IMR-90 (cell line): ENCODE measurements around the gene RPN2. TPM values are rescaled to one million over a fixed set of nuclear protein-coding genes. Genes with fewer than 3 reads are reported as not detected.

Experiments used
- ATAC-seq: fragments of 200-7000 bp; cut with Tn5 transposase; 2 replicates; pipeline ENCODE4 v1.9.1; 2020; ENCODE audit warnings: low read depth, mild to moderate bottlenecking, moderate library complexity
- BruUV-seq: library from RNA; stranded (reverse); fragments of 400-500 nt; replicated peaks from 2 replicates; lab custom pipeline; 2021; lab: Mats Ljungman, UMichigan
- CTCF ChIA-PET: fragments of 300-600 bp; formaldehyde crosslinking; extraction: SDS; loops from one replicate; lab custom pipeline; 2021; ENCODE audit warnings: antibody characterized with exemption; lab: Yijun Ruan, JAX
- POLR2A ChIA-PET: fragments of 300-600 bp; sonication (Branson Sonifier 250); formaldehyde crosslinking; loops from one replicate; lab custom pipeline; 2022; ENCODE audit warnings: antibody characterized with exemption; ENCODE audit not compliant: unreplicated experiment; lab: Charles Lee
- DNase-seq: peaks from one replicate; pipeline ENCODE4 v3.0.0; 2013
- H2AFZ ChIP-seq: replicated peaks from 2 replicates; pipeline ENCODE3; 2013; ENCODE audit warnings: low read length, mild to moderate bottlenecking; ENCODE audit not compliant: poor library complexity
- H2AK5ac ChIP-seq: 2 replicates; pipeline ENCODE4 v1.6.1; 2013; ENCODE audit warnings: low read depth, low read length, inconsistent platforms
- H2AK9ac ChIP-seq: replicated peaks from 2 replicates; pipeline ENCODE3; 2013; ENCODE audit warnings: mild to moderate bottlenecking, low read depth, low read length, moderate library complexity; ENCODE audit not compliant: poor library complexity
- H2BK120ac ChIP-seq: 2 replicates; pipeline ENCODE4 v1.6.1; 2013; ENCODE audit warnings: low read depth, low read length, inconsistent platforms
- H2BK15ac ChIP-seq: 3 replicates; pipeline ENCODE4 v1.6.1; 2013; ENCODE audit warnings: low read depth, low read length, inconsistent platforms
- H2BK20ac ChIP-seq: 2 replicates; pipeline ENCODE4 v1.6.1; 2013; ENCODE audit warnings: low read depth, mild to moderate bottlenecking, inconsistent platforms, low read length, moderate library complexity
- H2BK5ac ChIP-seq: 2 replicates; pipeline ENCODE4 v1.6.1; 2013; ENCODE audit warnings: mild to moderate bottlenecking, low read depth, low read length, inconsistent platforms; ENCODE audit not compliant: poor library complexity, severe bottlenecking
- H3K14ac ChIP-seq: replicated peaks from 2 replicates; pipeline ENCODE4 v1.6.1; 2013; ENCODE audit warnings: low read depth, low read length, inconsistent platforms
- H3K18ac ChIP-seq: 2 replicates; pipeline ENCODE4 v1.6.1; 2013; ENCODE audit warnings: low read depth, low read length, control low read depth
- H3K23ac ChIP-seq: 2 replicates; pipeline ENCODE4 v1.6.1; 2013; ENCODE audit warnings: low read depth, low read length, inconsistent platforms
- H3K27ac ChIP-seq: 2 replicates; pipeline ENCODE4 v1.5.1; 2013; ENCODE audit warnings: mild to moderate bottlenecking, control low read depth, low read length; ENCODE audit not compliant: insufficient read depth
- H3K27me3 ChIP-seq: 2 replicates; pipeline ENCODE4 v1.6.1; 2013; ENCODE audit warnings: low read length; ENCODE audit not compliant: control insufficient read depth, insufficient read depth
- H3K36me3 ChIP-seq: 2 replicates; pipeline ENCODE4 v1.6.1; 2013; ENCODE audit warnings: low read length, mixed read lengths; ENCODE audit not compliant: control insufficient read depth, insufficient read depth
- H3K4ac ChIP-seq: 2 replicates; pipeline ENCODE4 v1.6.1; 2013; ENCODE audit warnings: low read depth, low read length, inconsistent platforms
- H3K4me1 ChIP-seq: 2 replicates; pipeline ENCODE4 v1.6.1; 2013; ENCODE audit warnings: low read length, mixed read lengths; ENCODE audit not compliant: control insufficient read depth, insufficient read depth
- H3K4me2 ChIP-seq: 2 replicates; pipeline ENCODE4 v1.6.1; 2013; ENCODE audit warnings: low read depth, mild to moderate bottlenecking, control low read depth, low read length, moderate library complexity
- H3K4me3 ChIP-seq: 2 replicates; pipeline ENCODE4 v1.5.1; 2013; ENCODE audit warnings: low read depth, mild to moderate bottlenecking, control low read depth, low read length, moderate library complexity; ENCODE audit not compliant: insufficient read depth
- H3K56ac ChIP-seq: 2 replicates; pipeline ENCODE4 v1.6.1; 2013; ENCODE audit warnings: low read length, inconsistent platforms; ENCODE audit not compliant: insufficient read depth; ENCODE audit errors: extremely low read depth
- H3K79me1 ChIP-seq, 2 experiments: 2 replicates each; pipeline ENCODE4 v1.6.1; 2013; ENCODE audit warnings: low read length in 2 of 2, inconsistent platforms in 1 of 2, low read depth in 1 of 2
- H3K9ac ChIP-seq: 2 replicates; pipeline ENCODE4 v1.6.1; 2013; ENCODE audit warnings: low read depth, low read length, control low read depth
- H3K9me1 ChIP-seq: 2 replicates; pipeline ENCODE4 v1.6.1; 2013; ENCODE audit warnings: low read length, inconsistent platforms; ENCODE audit not compliant: insufficient read depth
- H3K9me3 ChIP-seq: 2 replicates; pipeline ENCODE4 v1.6.1; 2013; ENCODE audit warnings: low read length; ENCODE audit not compliant: control insufficient read depth, insufficient read depth
- H4K20me1 ChIP-seq: 2 replicates; pipeline ENCODE4 v1.6.1; 2013; ENCODE audit warnings: low read length, inconsistent platforms; ENCODE audit not compliant: insufficient read depth
- H4K5ac ChIP-seq: 2 replicates; pipeline ENCODE4 v1.6.1; 2013; ENCODE audit warnings: mild to moderate bottlenecking, low read depth, low read length, control low read depth
- H4K8ac ChIP-seq, 2 experiments: 2 replicates each; pipeline ENCODE4 v1.6.1; 2013; ENCODE audit warnings: low read depth in 2 of 2, low read length in 2 of 2, control low read depth in 1 of 2, inconsistent platforms in 1 of 2
- H4K91ac ChIP-seq: 2 replicates; pipeline ENCODE4 v1.6.1; 2013; ENCODE audit warnings: low read depth, low read length, inconsistent platforms; ENCODE audit not compliant: insufficient read depth
- BHLHE40 ChIP-seq: fragments of 150-350 bp; IDR thresholded peaks from 2 replicates; pipeline ENCODE4 v1.6.1; 2016; ENCODE audit warnings: mild to moderate bottlenecking, low read depth, low read length
- FOS ChIP-seq: fragments of 150-350 bp; IDR thresholded peaks from 2 replicates; pipeline ENCODE4 v1.6.1; 2016; ENCODE audit warnings: low read depth, low read length
- MAFK ChIP-seq: IDR thresholded peaks from 2 replicates; pipeline ENCODE4 v1.6.1; 2012; ENCODE audit warnings: low read depth, low read length, improper control_type of control experiment
- MAZ ChIP-seq: IDR thresholded peaks from 2 replicates; pipeline ENCODE4 v1.6.1; 2012; ENCODE audit warnings: low read depth, mild to moderate bottlenecking, low read length, improper control_type of control experiment, moderate library complexity, borderline replicate concordance
- MXI1 ChIP-seq: IDR thresholded peaks from 2 replicates; pipeline ENCODE4 v1.6.1; 2012; ENCODE audit warnings: low read depth, mild to moderate bottlenecking, low read length, moderate library complexity, borderline replicate concordance
- NFE2L2 ChIP-seq: fragments of 150-350 bp; IDR thresholded peaks from 2 replicates; pipeline ENCODE4 v1.6.1; 2016; ENCODE audit warnings: low read depth, mild to moderate bottlenecking, low read length
- POLR2A ChIP-seq: IDR thresholded peaks from 2 replicates; pipeline ENCODE4 v1.6.1; 2012; ENCODE audit warnings: mild to moderate bottlenecking, low read depth, low read length
- RAD21 ChIP-seq: IDR thresholded peaks from 2 replicates; pipeline ENCODE4 v1.6.1; 2012; ENCODE audit warnings: low read length, improper control_type of control experiment
- RCOR1 ChIP-seq: IDR thresholded peaks from 2 replicates; pipeline ENCODE4 v1.6.1; 2012; ENCODE audit warnings: mild to moderate bottlenecking, low read length, improper control_type of control experiment; ENCODE audit not compliant: insufficient replicate concordance
- WGBS, 2 experiments: methylation state at CpG; one replicate each; pipeline versions ENCODE4 v1.1.5 to v1.1.7; 2013; ENCODE audit warnings: missing lambda C conversion rate in 2 of 2; ENCODE audit not compliant: insufficient read length in 1 of 2; ENCODE audit errors: extremely low coverage in 2 of 2; 5-methylcytosine and 5-hydroxymethylcytosine counted together
- dilution Hi-C: fragments of 300-500 bp; cut with HindIII; formaldehyde crosslinking; loops from one replicate; pipeline ENCODE4 v1.14.3; 2018; ENCODE audit warnings: low sequenced_read_pairs; ENCODE audit not compliant: unreplicated experiment
- in situ Hi-C: fragments of 300-500 bp; cut with MboI; formaldehyde crosslinking; loops from 3 replicates; pipeline ENCODE4 v1.14.3; 2019; ENCODE audit warnings: low sequenced_read_pairs, inconsistent platforms, mixed read lengths
- intact Hi-C: fragments of 100-400 bp; cut with micrococcal nuclease; formaldehyde crosslinking; loops from 2 replicates; pipeline ENCODE4 v1.10.0; 2022
- polyA plus RNA-seq, 3 experiments: library from polyadenylated mRNA; depleted of rRNA; stranded (reverse); fragments of >200 nt; gene quantifications; 2 replicates each; pipeline ENCODE4 v1.2.3, GENCODE V29; 2012; ENCODE audit warnings: low replicate concordance in 1 of 3
- total RNA-seq: library from RNA; depleted of rRNA; stranded (reverse); fragments of >200 nt; gene quantifications from 2 replicates; pipeline ENCODE4 v1.2.3, GENCODE V29; 2012
- TF ChIP-seq, protein P1 (sequence below): fragments of 150-350 bp; IDR thresholded peaks from 2 replicates; pipeline ENCODE4 v1.6.1; 2017; ENCODE audit warnings: mild to moderate bottlenecking, antibody characterized with exemption, low read length, low read depth

RPN2 gene
- total and polyA plus RNA-seq, 2 of the 4 experiments (the other 2 are of a cell fraction) = 305 to 481 TPM

- DNase-seq (no peak), ATAC-seq (no peak)
- H3K4me3 ChIP-seq = no peak overlapping the region
- intact Hi-C loops (no loop called here), dilution Hi-C loops (no loop called here), in situ Hi-C loops (no loop called here)
- H2AK9ac ChIP-seq = no peak overlapping the region
- no peak overlapping the region for H3K27ac ChIP-seq
- no peak overlapping the region for H4K5ac ChIP-seq
- H3K27me3 ChIP-seq = no peaks in the 10 kb centered on the region
- TF ChIP-seq MAFK = no peak
- no peak for TF ChIP-seq FOS
- no peak for TF ChIP-seq MAZ
- TF ChIP-seq RCOR1 = no peak
- TF ChIP-seq BHLHE40 = no peak
- no peak for TF ChIP-seq RAD21
- TF ChIP-seq POLR2A = no peak
- no peak for TF ChIP-seq NFE2L2
- TF ChIP-seq, protein P1, sequence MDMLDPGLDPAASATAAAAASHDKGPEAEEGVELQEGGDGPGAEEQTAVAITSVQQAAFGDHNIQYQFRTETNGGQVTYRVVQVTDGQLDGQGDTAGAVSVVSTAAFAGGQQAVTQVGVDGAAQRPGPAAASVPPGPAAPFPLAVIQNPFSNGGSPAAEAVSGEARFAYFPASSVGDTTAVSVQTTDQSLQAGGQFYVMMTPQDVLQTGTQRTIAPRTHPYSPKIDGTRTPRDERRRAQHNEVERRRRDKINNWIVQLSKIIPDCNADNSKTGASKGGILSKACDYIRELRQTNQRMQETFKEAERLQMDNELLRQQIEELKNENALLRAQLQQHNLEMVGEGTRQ = no peak
- no peak for TF ChIP-seq MXI1
- no peaks in the 10 kb centered on the region for H4K20me1 ChIP-seq
- H3K36me3 ChIP-seq = no peaks in the 10 kb centered on the region
- no peak overlapping the region for H4K8ac ChIP-seq
- no peak overlapping the region for H2AFZ ChIP-seq
- H2BK20ac ChIP-seq = no peak overlapping the region
- no peak overlapping the region for H2BK5ac ChIP-seq
- H2BK120ac ChIP-seq = no peak overlapping the region
- no TSS peak for BruUV-seq
- no peaks in the 10 kb centered on the region for H3K79me1 ChIP-seq
- no peak overlapping the region for H3K4ac ChIP-seq
- POLR2A ChIA-PET = no interaction called here
- no peaks in the 10 kb centered on the region for H3K4me1 ChIP-seq
- no peak overlapping the region for H4K91ac ChIP-seq
- no peak overlapping the region for H3K4me2 ChIP-seq
- H3K9me3 ChIP-seq = no peaks in the 10 kb centered on the region
- no peak overlapping the region for H3K18ac ChIP-seq
- no peak overlapping the region for H3K14ac ChIP-seq
- H3K56ac ChIP-seq = no peak overlapping the region
- CTCF ChIA-PET = interaction anchor here (0.6 kb wide), 1 partner anchor 433 kb away, joined by 3 read pairs; no protein-coding TSS in a partner anchor
- H3K9ac ChIP-seq = no peak overlapping the region
- H2BK15ac ChIP-seq = no peak overlapping the region
- 69% methylated on average over 3 of the region's 12 CpGs; no CpG with 5 or more reads in 1 of the 2 experiments for WGBS, 2 experiments
- no peak overlapping the region for H2AK5ac ChIP-seq
- no peaks in the 10 kb centered on the region for H3K9me1 ChIP-seq
- no peak overlapping the region for H3K23ac ChIP-seq
Measured at GRCh38 chr20:37161830-37162549, 17.1 kb upstream of the RPN2 start.
